ENCODE results near the gene SLC46A2. TPM values are rescaled to one million over a fixed set of nuclear protein-coding genes. Genes with fewer than 3 reads are reported as not detected.

The SLC46A2 gene
- total RNA-seq, 1 experiment from 2014 or later, result not detected

DNA sequence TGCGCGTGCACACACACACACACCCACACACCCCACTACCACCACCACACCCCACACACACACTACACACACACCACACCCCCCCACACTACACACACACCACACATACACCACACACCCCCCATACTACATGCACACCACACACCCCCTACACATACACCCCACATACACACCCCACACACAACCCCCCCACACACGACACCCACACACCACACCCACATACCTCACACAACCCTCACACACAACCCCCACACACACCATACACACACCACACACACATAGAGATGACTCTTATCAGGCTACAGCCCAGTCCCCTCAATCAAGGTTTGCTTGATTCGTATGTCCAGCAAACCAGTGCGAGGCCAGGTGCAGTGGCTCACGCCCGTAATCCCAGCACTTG, 25.7 kb downstream of the SLC46A2 start:
- in situ Hi-C loops (cut with HindIII; ENCODE audit: low pct_unique_long_range_greater_than_20kb, low sequenced_read_pairs), result no loop called here
- DNase-seq (ENCODE audit: low read depth, low spot score), result no peak

DNA sequence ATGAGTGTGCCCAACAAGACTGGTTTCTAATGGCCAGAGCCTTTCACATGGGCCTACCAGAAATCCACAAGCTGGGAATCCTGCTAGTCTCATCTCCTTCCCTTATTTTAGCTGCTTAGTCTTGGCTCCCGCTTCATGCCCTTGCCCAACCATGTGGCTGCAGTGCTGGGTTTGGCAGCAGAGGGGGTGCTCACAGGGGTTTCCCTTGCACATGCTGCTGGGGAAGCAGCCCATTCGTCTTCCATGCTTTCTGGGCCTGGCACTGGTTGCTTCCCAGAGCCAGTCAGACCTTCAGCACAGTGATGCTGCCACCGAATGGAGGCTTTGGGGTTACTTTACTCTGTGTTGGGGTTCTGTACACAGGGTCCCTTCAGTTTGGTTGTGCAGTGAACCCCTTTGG, 26.3 kb downstream of the SLC46A2 start:
- in situ Hi-C loops (cut with HindIII; ENCODE audit: low pct_unique_long_range_greater_than_20kb, low sequenced_read_pairs), result no loop called here
- no peak for DNase-seq (ENCODE audit: low read depth, low spot score)

DNA sequence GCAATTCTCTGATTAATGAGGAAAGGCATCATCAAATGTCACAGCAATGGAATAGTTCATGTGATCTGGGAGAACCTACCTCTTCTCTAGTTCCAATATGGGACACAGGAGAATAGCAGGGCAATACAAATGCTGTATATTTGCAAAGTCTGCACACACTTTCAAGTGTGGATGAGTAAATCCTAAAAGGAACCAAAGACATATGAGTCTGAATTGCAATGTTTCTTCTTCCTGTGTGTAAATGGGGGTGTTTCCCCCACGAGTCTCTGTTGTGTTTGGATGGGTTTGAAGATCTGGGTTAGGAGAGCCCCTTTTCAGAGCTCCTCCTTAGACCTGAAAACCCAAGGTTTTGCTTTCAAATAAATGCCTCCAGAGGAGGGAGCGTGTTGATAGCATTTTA, 26.9 kb downstream of the SLC46A2 start:
- in situ Hi-C loops (cut with HindIII; ENCODE audit: low pct_unique_long_range_greater_than_20kb, low sequenced_read_pairs), result no loop called here
- no peak for DNase-seq (ENCODE audit: low read depth, low spot score)

DNA sequence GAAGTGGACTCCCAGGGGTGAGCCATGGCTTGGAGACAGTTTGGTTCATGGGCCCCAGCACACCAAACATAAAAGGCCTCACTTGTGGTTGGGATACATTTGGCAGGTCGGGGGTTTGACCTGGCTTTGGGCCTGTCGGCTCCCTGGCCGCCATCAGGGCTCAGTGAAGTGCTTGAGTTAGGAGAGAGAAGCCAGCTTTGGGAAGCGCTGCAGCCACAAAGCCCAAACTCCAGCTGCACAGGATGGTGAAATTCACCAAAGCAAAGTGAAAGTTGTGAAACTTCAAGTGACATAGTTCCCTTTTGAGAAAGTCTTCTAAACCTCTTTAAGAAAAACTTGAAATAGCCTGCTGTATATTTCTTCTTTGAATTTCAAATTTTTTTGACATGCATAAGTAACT, 27.5 kb downstream of the SLC46A2 start:
- in situ Hi-C loops (cut with HindIII; ENCODE audit: low pct_unique_long_range_greater_than_20kb, low sequenced_read_pairs), result no loop called here
- no peak for DNase-seq (ENCODE audit: low read depth, low spot score)

DNA sequence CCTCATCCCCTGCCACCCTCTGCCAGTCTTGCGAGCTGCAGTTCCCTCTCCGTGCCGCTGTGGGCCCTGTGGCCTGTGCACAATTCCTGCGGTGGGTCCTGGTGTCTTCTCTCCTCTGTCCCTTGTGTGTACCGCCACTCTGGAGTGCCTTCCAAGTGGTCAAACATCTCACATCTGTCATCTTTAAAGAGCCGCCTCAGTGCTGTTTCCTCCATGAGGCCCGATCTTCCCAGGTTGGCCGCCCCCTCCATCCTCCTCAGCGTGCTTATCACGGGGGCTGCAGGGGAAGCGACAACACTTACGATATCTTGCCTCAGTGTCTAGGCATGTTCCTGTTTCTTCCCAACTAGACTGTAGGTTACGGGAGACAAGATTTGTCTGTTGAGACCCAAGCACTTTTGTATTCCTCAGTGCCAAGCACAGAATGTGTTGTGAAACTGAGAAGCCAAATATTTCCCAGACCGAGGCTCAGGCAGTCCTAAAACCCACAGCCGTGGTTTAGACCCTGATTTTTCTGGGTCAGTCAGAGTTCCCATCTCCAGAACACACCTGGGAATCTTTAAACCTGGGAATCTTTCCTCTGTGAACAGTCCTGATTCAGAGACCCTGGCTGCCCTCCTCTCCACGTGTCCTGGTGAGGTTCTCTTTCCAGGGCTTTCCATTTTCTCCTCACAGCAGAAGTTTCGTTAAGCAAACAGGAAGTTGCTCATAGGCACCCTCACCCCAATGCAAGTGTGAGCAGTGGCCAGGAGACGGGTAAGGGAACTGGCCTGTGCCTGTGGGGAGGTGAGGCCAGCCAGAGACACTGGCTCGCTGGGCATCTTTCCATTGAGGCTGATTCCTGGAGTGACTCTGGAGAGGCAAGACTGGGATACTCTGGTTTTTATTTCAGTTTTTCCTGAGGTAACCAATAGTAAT, 28.8 kb downstream of the SLC46A2 start:
- in situ Hi-C loops (cut with HindIII; ENCODE audit: low pct_unique_long_range_greater_than_20kb, low sequenced_read_pairs), result no loop called here
- no peak for DNase-seq (ENCODE audit: low read depth, low spot score)

DNA sequence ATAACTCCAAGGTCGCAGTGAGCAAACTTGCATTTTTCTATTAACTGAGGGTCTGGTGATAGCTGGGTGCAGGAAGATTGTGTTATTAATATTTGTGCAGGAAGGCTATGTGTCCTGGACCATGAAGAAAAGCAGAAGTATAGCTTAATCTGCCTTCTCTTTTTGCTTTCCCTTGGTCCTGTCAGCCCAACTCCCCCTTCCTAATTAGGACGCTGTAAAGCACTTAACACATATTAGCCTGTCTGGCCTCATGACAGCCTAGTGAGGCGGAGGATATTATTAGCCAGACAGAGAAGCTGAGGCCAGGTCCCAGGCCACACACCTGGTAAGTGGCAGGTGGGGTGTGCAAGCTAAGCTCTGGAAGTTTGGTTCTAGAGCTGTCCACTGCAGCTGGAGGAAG, 29.5 kb downstream of the SLC46A2 start:
- in situ Hi-C loops (cut with HindIII; ENCODE audit: low pct_unique_long_range_greater_than_20kb, low sequenced_read_pairs), result no loop called here
- no peak for DNase-seq (ENCODE audit: low read depth, low spot score)

DNA sequence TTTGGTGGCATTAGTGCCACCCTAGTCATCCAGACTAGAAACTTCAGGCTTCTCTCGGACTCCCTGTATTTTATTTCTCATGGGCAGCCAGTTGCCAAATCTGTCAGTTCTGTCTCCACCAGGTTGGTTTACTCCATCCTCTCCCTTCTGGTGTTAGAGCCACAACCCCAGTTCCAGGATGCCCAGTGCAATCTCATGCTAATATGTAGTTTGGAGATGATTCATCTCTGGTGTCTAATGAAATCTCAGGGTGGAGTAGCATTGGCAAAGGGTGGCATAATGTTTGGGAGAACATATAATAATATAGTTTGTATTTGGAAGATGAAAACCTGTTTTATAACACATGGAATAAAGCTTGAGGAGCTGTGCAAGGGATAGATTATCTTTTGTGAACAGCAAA, 30.2 kb downstream of the SLC46A2 start:
- DNase-seq (ENCODE audit: low read depth, low spot score), result no peak
- in situ Hi-C loops (cut with HindIII; ENCODE audit: low pct_unique_long_range_greater_than_20kb, low sequenced_read_pairs), result no loop called here

DNA sequence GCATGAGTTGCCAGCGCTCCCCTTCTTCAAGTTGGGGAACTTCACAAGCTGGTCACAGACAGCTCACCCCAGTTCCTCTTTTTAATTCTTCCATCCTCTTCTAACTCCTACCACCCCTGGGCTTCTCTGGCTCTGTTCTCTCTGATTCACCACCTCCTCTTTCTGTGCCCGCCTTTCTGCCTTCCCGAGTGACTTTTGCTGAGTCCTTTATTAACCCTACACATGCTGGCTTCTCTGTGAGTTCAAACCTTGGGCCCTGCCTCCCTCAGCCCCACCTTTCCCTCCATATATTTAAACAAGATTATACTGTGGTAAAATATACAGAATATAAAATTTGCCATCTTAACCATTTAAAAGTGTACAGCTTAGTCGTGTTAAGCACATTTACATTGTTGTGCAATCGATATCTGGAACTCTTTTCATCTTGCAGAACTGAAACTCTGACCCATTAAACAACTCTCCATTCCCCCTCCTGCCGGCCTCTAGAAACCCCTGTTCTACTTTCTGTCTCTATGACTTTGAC, 32.0 kb downstream of the SLC46A2 start:
- in situ Hi-C loops (cut with HindIII; ENCODE audit: low pct_unique_long_range_greater_than_20kb, low sequenced_read_pairs), result no loop called here
- no peak for DNase-seq (ENCODE audit: low read depth, low spot score)

DNA sequence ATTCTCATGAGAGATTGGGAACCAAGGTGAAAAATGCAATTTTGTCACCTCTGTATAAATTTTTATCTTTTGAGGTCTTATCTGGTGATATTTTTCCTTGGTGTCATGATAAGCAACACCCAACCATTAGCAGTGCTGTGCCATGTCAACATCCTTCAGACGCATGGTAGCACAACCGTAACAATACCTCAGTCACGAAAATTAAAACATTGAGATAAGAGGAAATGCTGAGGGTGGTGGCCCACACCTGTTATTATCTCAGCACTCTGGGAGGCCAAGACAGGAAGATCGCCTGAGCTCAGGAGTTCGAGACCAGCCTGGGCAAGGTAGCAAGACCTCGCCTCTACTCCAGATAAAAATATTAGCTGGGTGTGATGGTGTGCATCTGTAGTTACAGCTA, 32.7 kb downstream of the SLC46A2 start:
- DNase-seq (ENCODE audit: low read depth, low spot score), result no peak
- in situ Hi-C loops (cut with HindIII; ENCODE audit: low pct_unique_long_range_greater_than_20kb, low sequenced_read_pairs), result no loop called here

DNA sequence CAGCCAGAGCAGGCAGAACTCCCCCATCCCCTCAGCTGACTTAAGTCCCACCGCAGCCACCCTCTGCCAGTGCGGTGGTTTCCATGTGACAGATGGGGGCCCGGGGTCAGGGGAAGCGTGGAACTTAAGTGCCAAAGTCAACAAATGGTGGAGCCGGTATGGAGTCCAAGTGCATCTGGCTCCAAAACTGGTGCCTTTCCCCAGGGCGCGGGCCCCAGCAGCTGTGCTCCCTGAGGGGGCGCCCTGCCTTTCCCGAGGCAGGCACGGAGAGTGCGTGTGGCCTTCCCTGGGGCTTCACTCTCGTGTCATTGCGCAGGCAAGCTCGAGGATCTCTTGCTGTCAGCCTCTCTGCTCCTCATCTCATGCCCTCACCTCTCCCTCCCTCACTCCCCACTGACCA, 33.8 kb downstream of the SLC46A2 start:
- in situ Hi-C loops (cut with HindIII; ENCODE audit: low pct_unique_long_range_greater_than_20kb, low sequenced_read_pairs), result no loop called here
- DNase-seq (ENCODE audit: low read depth, low spot score), result no peak

DNA sequence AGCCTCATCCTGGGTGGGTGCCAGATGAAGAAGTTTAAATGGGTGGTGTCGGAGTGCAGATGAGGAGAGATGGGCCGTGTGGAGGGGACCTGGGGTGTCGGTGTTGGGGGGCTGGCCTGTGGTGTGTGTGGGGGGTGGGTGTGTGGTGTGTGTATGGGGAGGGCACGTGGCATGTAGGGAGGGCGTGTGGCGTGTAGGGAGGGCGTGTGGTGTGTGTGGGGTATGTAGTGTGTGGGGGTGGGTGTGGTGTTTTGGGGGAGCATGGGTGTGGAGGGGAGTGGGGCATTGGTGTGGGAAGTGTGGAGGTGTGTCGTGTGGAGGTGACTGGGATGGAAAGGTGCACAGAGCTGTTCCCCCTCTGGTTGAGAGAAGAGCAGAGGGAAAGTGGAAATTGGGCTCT, 34.5 kb downstream of the SLC46A2 start:
- DNase-seq (ENCODE audit: low read depth, low spot score), result no peak
- in situ Hi-C loops (cut with HindIII; ENCODE audit: low pct_unique_long_range_greater_than_20kb, low sequenced_read_pairs), result no loop called here

DNA sequence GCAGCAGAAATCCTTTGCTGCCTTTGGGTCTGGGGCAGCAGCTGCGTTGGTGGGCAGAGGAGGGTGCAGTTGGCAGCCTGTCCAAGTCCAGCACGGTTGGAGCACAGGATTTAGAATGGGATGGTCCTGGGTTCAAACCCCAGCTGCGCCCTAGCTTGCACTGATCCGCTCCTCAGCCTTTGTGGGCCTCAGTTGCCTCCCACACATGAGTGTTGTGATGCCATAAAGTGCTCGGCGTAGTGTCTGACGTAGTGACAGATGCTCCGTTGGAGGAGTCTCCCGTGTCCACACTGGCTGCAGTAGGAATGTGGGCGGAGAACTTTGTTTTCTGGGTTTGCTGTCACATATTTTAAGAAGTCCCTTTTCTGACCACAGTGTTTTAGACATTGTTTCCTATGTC, 36.0 kb downstream of the SLC46A2 start:
- no peak for DNase-seq (ENCODE audit: low read depth, low spot score)
- in situ Hi-C loops (cut with HindIII; ENCODE audit: low pct_unique_long_range_greater_than_20kb, low sequenced_read_pairs), result no loop called here

DNA sequence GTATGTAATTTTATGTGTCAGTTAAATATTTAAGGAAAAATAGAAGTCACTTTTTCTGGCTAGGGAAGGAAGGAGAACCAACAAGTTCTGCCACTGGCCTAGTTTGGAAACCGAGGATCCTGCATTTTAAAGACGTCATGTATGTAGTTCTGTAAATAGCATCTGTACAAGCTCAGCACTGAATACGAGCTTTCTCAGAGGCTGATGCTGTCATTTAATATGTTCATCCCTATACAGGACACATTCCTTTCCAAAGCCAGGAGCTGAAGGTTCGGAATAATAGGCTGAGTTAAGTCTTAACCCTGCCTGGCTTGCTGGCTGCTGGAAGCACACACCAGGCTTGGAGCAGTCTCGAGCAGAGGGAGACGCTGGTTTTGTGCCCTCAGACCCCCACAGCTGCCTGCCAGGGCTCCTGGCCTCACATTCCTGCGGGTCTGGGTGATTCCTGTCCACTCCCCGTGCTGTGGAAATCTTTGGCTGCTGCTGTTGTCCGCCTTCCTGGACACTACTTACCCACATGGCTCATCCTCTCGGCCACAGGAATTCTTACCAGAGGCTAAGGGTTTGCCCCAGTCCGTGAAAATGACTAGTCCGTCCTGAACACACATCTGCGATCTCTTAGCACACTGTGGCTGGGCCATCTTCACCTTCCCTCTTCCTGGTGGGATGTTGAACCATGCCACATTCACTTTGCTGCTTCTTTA, 36.6 kb downstream of the SLC46A2 start:
- DNase-seq (ENCODE audit: low read depth, low spot score), result no peak
- in situ Hi-C loops (cut with HindIII; ENCODE audit: low pct_unique_long_range_greater_than_20kb, low sequenced_read_pairs), result no loop called here

DNA sequence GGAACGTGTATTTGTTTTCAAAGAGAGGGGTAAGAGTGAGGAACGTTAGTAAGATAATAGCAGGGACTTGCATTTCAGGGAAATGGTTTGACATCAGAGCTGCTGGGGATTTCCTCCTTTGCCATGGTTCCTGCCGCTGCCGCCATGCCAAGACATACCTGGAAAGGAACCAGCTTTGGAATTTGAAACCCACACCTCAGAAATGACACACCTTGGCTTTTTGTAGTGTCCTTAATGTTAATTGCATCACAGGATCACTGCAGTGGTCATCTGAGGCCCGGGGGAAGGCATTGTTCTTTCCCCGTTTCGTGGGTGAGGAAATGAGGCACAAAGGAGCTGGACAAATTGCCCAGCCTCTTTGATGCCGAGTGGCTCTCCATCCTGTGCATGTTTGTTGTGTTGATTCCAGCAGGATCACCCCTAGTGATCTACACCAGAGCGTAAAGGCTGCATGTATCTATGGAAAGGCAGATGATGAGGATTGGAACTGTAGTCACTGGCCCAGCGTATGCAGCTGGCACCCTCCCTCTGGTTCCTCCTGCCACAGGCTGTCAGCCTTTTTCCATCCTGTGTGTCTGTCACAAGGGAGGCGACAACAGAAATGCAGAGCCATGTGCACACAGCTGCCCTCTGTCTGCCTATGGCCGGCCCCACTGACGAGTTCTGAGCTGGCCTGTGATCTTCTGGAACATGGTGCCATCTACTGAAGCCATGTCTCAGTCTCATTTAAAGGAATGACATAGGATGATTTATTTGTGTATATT, 37.8 kb downstream of the SLC46A2 start:
- in situ Hi-C loops (cut with HindIII; ENCODE audit: low pct_unique_long_range_greater_than_20kb, low sequenced_read_pairs), result no loop called here
- DNase-seq (ENCODE audit: low read depth, low spot score), result no peak

DNA sequence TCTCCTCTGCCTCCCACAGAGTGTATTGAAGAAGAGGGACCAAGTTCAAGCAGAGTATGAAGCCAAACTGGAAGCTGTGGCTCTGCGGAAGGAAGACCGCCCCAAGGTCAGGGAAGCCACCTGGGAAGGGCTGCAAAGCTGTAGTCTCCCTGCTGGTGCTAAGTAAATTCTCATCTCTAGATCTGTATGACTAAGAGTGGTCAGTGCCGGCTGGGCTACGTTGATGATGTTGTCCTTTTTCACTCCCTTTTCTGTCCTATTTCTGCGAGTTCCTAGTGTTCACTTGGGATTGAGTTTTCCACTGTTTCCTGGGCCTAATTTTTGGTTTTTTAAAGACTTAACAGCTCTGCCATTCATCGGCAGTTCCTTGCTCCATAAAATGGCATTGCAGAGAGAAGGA, 39.8 kb downstream of the SLC46A2 start:
- in situ Hi-C loops (cut with HindIII; ENCODE audit: low pct_unique_long_range_greater_than_20kb, low sequenced_read_pairs), result no loop called here
- DNase-seq (ENCODE audit: low read depth, low spot score), result no peak

DNA sequence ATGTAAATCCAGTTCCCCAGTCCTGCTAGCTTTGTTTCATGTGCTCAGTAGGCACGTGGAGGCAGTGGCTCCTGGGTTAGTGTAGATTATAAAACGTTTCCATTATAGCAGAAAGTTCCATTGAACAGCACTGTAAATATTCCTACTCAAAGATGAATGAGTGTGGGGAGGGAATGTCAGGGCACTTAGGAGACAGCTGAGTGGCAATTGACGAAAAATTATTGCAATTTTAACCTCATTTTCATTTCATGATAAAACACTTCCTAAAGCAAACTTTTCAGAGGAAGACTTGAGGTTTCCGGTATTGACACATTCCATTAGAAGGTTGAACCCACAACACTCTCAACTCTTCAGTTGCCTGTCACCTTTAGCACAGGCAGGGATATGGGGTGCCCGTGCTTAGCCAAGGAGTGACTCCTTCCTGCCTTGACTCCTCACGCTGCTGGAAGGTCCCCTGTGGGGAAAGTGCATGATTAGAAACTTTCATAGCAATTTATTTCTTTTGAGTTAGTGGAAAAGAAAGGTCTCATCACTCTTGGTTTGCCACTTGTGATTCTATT, 41.2 kb downstream of the SLC46A2 start:
- no peak for DNase-seq (ENCODE audit: low read depth, low spot score)
- in situ Hi-C loops (cut with HindIII; ENCODE audit: low pct_unique_long_range_greater_than_20kb, low sequenced_read_pairs), result no loop called here

DNA sequence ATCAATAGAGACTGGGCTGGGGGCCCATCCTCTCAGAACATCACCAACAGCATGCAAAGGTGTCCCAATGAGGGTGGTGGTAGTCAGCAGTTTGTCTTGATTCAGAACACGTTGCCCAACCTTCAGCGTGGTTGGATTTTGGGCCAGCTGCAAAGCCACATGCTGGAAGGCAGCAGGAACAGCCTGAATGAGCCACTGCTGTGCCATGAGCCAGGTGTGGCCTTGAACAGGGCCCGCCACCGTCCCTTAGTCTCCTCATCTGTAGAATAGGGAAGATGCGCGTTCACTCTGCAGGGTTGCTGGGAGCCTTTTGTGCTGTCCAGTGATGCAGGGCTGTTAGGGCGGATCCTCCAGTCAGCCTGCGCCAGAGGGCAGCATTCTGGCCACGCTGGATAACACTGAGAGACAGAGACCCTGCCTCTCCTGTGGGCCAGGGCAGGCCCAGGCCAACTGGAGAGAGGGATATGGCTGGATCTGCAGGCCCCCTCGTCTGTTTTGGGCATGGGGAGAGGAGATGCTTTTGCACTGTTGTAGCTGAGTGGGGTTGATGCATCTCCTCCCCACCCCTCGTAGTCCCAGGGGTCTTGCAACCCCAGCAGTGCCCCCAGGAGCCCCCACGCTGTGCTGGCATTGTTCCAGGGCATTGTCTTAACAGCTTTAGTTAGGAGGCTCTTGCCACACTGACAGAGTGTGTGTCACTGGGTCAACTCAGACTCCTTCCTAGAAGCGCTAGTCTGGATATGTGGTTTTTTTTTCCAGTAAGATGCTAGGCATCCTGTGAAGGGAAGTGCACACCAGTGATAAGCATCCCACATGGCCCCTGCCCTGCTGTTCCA, 42.1 kb downstream of the SLC46A2 start:
- in situ Hi-C loops (cut with HindIII; ENCODE audit: low pct_unique_long_range_greater_than_20kb, low sequenced_read_pairs), result no loop called here
- no peak for DNase-seq (ENCODE audit: low read depth, low spot score)

All from SK-MEL-5 (cell line).